Liver (tissue), 9 donors: Measurements from ENCODE around the gene MANSC1. TPM values are rescaled to one million over a fixed set of nuclear protein-coding genes. Genes with fewer than 3 reads are reported as not detected.

Source experiments
- DNase-seq: peaks from one replicate; pipeline ENCODE4 v3.0.0-alpha.2; 2017; ENCODE audit warnings: low spot score
- H3K27ac ChIP-seq, 2 donors: one replicate each; pipeline ENCODE4 v1.7.0; 2013; ENCODE audit warnings: inconsistent platforms in 2 of 2, low read length in 2 of 2, control low read depth in 1 of 2, low read depth in 1 of 2, mild to moderate bottlenecking in 1 of 2
- H3K27me3 ChIP-seq, 4 donors: one replicate each; pipeline versions ENCODE4 v1.6.1 to v1.7.0; 2013; ENCODE audit warnings: low read length in 3 of 4, inconsistent platforms in 1 of 4, mild to moderate bottlenecking in 1 of 4, moderate library complexity in 1 of 4; ENCODE audit not compliant: control insufficient read depth in 4 of 4, insufficient read depth in 4 of 4
- H3K36me3 ChIP-seq, 4 donors: one replicate each; pipeline versions ENCODE4 v1.6.1 to v1.7.0; 2013; ENCODE audit warnings: low read length in 3 of 4, mild to moderate bottlenecking in 3 of 4, low read depth in 1 of 4, moderate library complexity in 1 of 4; ENCODE audit not compliant: control insufficient read depth in 4 of 4, insufficient read depth in 3 of 4
- H3K4me1 ChIP-seq, 4 donors: one replicate each; pipeline versions ENCODE4 v1.6.1 to v1.7.0; 2013; ENCODE audit warnings: low read length in 3 of 4, mild to moderate bottlenecking in 3 of 4, moderate library complexity in 1 of 4; ENCODE audit not compliant: control insufficient read depth in 4 of 4, insufficient read depth in 4 of 4
- H3K4me3 ChIP-seq, 3 donors: one replicate each; pipeline versions ENCODE4 v1.6.1 to v1.7.0; 2013; ENCODE audit warnings: low read length in 3 of 3, control low read depth in 1 of 3, low read depth in 1 of 3, mild to moderate bottlenecking in 1 of 3
- H3K9ac ChIP-seq, 2 donors: one replicate each; pipeline ENCODE4 v1.7.0; 2013; ENCODE audit warnings: low read length in 2 of 2, mild to moderate bottlenecking in 2 of 2, moderate library complexity in 2 of 2, control low read depth in 1 of 2, low read depth in 1 of 2
- H3K9me3 ChIP-seq, 4 donors: one replicate each; pipeline versions ENCODE4 v1.6.1 to v1.7.0; 2013; ENCODE audit warnings: low read length in 3 of 4; ENCODE audit not compliant: control insufficient read depth in 4 of 4
- EGR1 ChIP-seq, 2 donors: IDR thresholded peaks; 2 replicates each; pipeline ENCODE4 v1.6.1; 2016 to 2018; ENCODE audit warnings: antibody characterized with exemption in 2 of 2, low read depth in 2 of 2
- FOXA1 ChIP-seq: IDR thresholded peaks from 2 replicates; pipeline ENCODE4 v1.6.1; 2016; ENCODE audit warnings: antibody characterized with exemption
- FOXA2 ChIP-seq: IDR thresholded peaks from 2 replicates; pipeline ENCODE4 v1.6.1; 2016; ENCODE audit warnings: antibody characterized with exemption
- HNF4A ChIP-seq, 2 donors: conservative IDR thresholded peaks; 2 replicates each; pipeline ENCODE4 v1.6.1; 2016; ENCODE audit warnings: antibody characterized with exemption in 2 of 2, mild to moderate bottlenecking in 2 of 2
- HNF4G ChIP-seq: IDR thresholded peaks from 2 replicates; pipeline ENCODE4 v1.6.1; 2016; ENCODE audit warnings: antibody characterized with exemption
- JUND ChIP-seq, 2 donors: IDR thresholded peaks; 2 replicates each; pipeline ENCODE4 v1.6.1; 2016; ENCODE audit warnings: antibody characterized with exemption in 2 of 2
- NR2F2 ChIP-seq: IDR thresholded peaks from 2 replicates; pipeline ENCODE4 v1.6.1; 2016; ENCODE audit warnings: antibody characterized with exemption
- RAD21 ChIP-seq, 2 donors: IDR thresholded peaks; 2 replicates each; pipeline ENCODE4 v1.6.1; 2016; ENCODE audit warnings: antibody characterized with exemption in 2 of 2, mild to moderate bottlenecking in 2 of 2
- RXRA ChIP-seq, 2 donors: IDR thresholded peaks; 2 replicates each; pipeline ENCODE4 v1.6.1; 2017 to 2018; ENCODE audit warnings: antibody characterized with exemption in 2 of 2, mild to moderate bottlenecking in 1 of 2
- TAF1 ChIP-seq: conservative IDR thresholded peaks from 2 replicates; pipeline ENCODE4 v1.6.1; 2016; ENCODE audit warnings: antibody characterized with exemption, mild to moderate bottlenecking
- YY1 ChIP-seq: IDR thresholded peaks from 2 replicates; pipeline ENCODE4 v1.6.1; 2016; ENCODE audit warnings: antibody characterized with exemption, mild to moderate bottlenecking
- WGBS: extraction: QIAGEN DNeasy Blood & Tissue Kit; methylation state at CpG from one replicate; pipeline ENCODE4 v1.1.7; 2013; 5-methylcytosine and 5-hydroxymethylcytosine counted together
- polyA plus RNA-seq, 2 donors: library from polyadenylated mRNA; stranded (reverse) in 1 of 2; unstranded in 1 of 2; fragments of 200-250 nt in 1 of 2; fragments of >200 nt in 1 of 2; fragmentation: Nextera tagmentation in 1 of 2; extraction: Ambion mirVana in 1 of 2; gene quantifications; one replicate each; pipeline versions ENCODE4 v1.2.1 to v1.2.3, GENCODE V29; 2013 to 2015
- total RNA-seq, 2 donors: library from RNA; depleted of rRNA; stranded (reverse); fragments of >200 nt; gene quantifications; one replicate each; pipeline ENCODE4 v1.2.3, GENCODE V29; 2014
- TF ChIP-seq, protein P1 (sequence below): IDR thresholded peaks from 2 replicates; pipeline ENCODE4 v1.6.1; 2016; ENCODE audit warnings: antibody characterized with exemption
- TF ChIP-seq, protein P2 (sequence below): fragments of 150-350 bp; IDR thresholded peaks from 2 replicates; pipeline ENCODE4 v1.5.1; 2017; ENCODE audit warnings: improper control_type of control experiment, low read depth, low read length; ENCODE audit not compliant: missing input control
- TF ChIP-seq, protein P3 (sequence below): IDR thresholded peaks from 2 replicates; pipeline ENCODE4 v1.6.1; 2016; ENCODE audit warnings: antibody characterized with exemption, mild to moderate bottlenecking
- TF ChIP-seq, protein P4 (sequence below): IDR thresholded peaks from 2 replicates; pipeline ENCODE4 v1.6.1; 2016; ENCODE audit warnings: antibody characterized with exemption
- donor health status: healthy.
- donor health status: healthy.
- donor health status: healthy.
- donor health status: healthy.
- donor health status: healthy.

The MANSC1 gene
- total and polyA plus RNA-seq, 4 donors, result 2.1 to 7.8 (median 4.7) TPM

DNA sequence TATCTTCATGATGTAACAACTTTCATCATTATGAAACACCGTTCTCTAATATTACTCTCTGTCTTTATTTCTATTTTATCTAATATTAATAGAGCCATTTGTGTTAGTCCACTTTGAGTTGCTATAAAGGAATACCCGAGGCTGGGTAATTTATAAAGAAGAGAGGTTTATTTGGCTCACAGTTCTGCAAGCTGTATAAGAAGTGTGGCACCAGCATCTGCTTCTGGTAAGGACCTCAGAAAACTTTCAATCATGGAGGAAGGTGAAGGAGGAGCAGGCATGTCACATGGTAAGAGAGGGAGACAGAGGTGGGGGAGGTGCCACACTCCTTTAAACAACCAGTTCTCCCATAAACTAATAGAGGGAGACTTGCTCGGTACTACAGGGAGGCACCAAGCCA, 31.9 kb upstream of the MANSC1 start:
- Histone ChIP-seq H3K9ac (no peak overlapping the region), H3K27me3 (no peaks in the 10 kb centered on the region), H3K27ac (peak overlapping the region in 1 of 2 donors; percentile 65), H3K4me3 (no peak overlapping the region), H3K4me1 (peaks cover 7 to 19% (median 10%) of the 10 kb centered on the region in 4 donors), H3K9me3 (no peaks in the 10 kb centered on the region), H3K36me3 (no peaks in the 10 kb centered on the region)
- TF ChIP-seq, protein P1, sequence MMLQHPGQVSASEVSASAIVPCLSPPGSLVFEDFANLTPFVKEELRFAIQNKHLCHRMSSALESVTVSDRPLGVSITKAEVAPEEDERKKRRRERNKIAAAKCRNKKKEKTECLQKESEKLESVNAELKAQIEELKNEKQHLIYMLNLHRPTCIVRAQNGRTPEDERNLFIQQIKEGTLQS, result no peak
- TF ChIP-seq RXRA (IDR thresholded peaks at IDR 0.05) (no peak), EGR1 (IDR thresholded peaks at IDR 0.05; ENCODE audit: low read depth in 2 of 2) (no peak), JUND (IDR thresholded peaks at IDR 0.05) (no peak), RAD21 (IDR thresholded peaks at IDR 0.05) (no peak), NR2F2 (no peak), FOXA2 (no peak), FOXA1 (no peak), TAF1 (no peak), YY1 (no peak)
- TF ChIP-seq, protein P2, sequence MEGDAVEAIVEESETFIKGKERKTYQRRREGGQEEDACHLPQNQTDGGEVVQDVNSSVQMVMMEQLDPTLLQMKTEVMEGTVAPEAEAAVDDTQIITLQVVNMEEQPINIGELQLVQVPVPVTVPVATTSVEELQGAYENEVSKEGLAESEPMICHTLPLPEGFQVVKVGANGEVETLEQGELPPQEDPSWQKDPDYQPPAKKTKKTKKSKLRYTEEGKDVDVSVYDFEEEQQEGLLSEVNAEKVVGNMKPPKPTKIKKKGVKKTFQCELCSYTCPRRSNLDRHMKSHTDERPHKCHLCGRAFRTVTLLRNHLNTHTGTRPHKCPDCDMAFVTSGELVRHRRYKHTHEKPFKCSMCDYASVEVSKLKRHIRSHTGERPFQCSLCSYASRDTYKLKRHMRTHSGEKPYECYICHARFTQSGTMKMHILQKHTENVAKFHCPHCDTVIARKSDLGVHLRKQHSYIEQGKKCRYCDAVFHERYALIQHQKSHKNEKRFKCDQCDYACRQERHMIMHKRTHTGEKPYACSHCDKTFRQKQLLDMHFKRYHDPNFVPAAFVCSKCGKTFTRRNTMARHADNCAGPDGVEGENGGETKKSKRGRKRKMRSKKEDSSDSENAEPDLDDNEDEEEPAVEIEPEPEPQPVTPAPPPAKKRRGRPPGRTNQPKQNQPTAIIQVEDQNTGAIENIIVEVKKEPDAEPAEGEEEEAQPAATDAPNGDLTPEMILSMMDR, result no peak
- TF ChIP-seq, protein P3, sequence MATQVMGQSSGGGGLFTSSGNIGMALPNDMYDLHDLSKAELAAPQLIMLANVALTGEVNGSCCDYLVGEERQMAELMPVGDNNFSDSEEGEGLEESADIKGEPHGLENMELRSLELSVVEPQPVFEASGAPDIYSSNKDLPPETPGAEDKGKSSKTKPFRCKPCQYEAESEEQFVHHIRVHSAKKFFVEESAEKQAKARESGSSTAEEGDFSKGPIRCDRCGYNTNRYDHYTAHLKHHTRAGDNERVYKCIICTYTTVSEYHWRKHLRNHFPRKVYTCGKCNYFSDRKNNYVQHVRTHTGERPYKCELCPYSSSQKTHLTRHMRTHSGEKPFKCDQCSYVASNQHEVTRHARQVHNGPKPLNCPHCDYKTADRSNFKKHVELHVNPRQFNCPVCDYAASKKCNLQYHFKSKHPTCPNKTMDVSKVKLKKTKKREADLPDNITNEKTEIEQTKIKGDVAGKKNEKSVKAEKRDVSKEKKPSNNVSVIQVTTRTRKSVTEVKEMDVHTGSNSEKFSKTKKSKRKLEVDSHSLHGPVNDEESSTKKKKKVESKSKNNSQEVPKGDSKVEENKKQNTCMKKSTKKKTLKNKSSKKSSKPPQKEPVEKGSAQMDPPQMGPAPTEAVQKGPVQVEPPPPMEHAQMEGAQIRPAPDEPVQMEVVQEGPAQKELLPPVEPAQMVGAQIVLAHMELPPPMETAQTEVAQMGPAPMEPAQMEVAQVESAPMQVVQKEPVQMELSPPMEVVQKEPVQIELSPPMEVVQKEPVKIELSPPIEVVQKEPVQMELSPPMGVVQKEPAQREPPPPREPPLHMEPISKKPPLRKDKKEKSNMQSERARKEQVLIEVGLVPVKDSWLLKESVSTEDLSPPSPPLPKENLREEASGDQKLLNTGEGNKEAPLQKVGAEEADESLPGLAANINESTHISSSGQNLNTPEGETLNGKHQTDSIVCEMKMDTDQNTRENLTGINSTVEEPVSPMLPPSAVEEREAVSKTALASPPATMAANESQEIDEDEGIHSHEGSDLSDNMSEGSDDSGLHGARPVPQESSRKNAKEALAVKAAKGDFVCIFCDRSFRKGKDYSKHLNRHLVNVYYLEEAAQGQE, result no peak
- TF ChIP-seq, protein P4, sequence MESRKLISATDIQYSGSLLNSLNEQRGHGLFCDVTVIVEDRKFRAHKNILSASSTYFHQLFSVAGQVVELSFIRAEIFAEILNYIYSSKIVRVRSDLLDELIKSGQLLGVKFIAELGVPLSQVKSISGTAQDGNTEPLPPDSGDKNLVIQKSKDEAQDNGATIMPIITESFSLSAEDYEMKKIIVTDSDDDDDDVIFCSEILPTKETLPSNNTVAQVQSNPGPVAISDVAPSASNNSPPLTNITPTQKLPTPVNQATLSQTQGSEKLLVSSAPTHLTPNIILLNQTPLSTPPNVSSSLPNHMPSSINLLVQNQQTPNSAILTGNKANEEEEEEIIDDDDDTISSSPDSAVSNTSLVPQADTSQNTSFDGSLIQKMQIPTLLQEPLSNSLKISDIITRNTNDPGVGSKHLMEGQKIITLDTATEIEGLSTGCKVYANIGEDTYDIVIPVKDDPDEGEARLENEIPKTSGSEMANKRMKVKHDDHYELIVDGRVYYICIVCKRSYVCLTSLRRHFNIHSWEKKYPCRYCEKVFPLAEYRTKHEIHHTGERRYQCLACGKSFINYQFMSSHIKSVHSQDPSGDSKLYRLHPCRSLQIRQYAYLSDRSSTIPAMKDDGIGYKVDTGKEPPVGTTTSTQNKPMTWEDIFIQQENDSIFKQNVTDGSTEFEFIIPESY, result no peak
- WGBS, result 96% methylated on average over 3 of the region's 3 CpGs
- DNase-seq, result no peak

DNA sequence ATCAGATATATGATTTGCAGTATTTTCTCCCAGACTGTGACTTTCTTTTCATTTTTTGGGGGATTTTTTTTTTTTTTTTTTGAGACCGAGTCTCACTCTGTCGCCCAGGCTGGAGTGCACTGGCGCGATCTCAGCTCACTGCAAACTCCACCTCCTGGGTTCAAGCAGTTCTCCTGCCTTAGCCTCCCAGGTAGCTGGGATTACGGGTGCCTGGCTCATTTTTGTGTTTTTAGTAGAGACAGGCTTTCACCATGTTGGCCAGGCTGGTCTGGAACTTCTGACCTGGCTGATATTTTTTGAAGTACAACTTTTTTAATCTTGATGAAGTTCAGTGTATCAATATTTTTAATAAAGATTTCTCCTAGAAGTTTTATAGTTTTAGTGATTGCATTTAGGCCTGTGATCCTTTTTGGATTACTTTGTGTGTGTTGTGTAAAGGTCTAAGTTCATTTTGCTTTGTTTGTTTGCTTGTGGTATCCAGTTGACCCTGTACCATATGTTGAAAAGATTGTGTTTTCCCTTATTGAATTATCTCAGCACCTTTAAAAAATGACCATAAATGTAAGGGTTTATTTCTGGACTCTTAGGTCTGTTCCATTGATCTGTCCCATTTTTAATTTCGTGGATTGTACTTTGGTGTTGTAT, 31.0 kb upstream of the MANSC1 start:
- Histone ChIP-seq H3K4me3 (no peak overlapping the region), H3K36me3 (no peaks in the 10 kb centered on the region), H3K4me1 (peaks cover 7 to 22% (median 12%) of the 10 kb centered on the region in 4 donors), H3K9ac (no peak overlapping the region), H3K27ac (peak overlapping the region; percentile 63 to 65), H3K27me3 (no peaks in the 10 kb centered on the region), H3K9me3 (no peaks in the 10 kb centered on the region)
- WGBS, result 49% methylated on average over 6 of the region's 6 CpGs
- no peak for DNase-seq
- TF ChIP-seq HNF4A (conservative IDR thresholded peaks at IDR 0.05) (peak; percentile 86 to 87), EGR1 (IDR thresholded peaks at IDR 0.05; ENCODE audit: low read depth in 2 of 2) (no peak), JUND (IDR thresholded peaks at IDR 0.05) (no peak), YY1 (peak; percentile 35), NR2F2 (no peak), TAF1 (no peak), HNF4G (peak; percentile 59)
- TF ChIP-seq, protein P1, result no peak
- TF ChIP-seq, protein P3, result no peak
- TF ChIP-seq, protein P2, result no peak
